Left ventricle myocardium inferior (tissue), 1 donor: Measurements from ENCODE around the gene BCAS3. TPM values are rescaled to one million over a fixed set of nuclear protein-coding genes. Genes with fewer than 3 reads are reported as not detected.
A peak's percentile ranks its signal among the peaks of the same experiment; 100 is the strongest.

Experiments
- DNase-seq: peaks from one replicate; pipeline ENCODE4 v3.0.0-alpha.2; 2020
- H3K27ac ChIP-seq: fragments of 200-600 bp; replicated peaks from 2 replicates; pipeline ENCODE4 v1.8.0; 2021
- H3K27me3 ChIP-seq: fragments of 200-600 bp; 2 replicates; pipeline ENCODE4 v1.8.0; 2021; ENCODE audit warnings: low read depth
- H3K36me3 ChIP-seq: fragments of 200-600 bp; 2 replicates; pipeline ENCODE4 v1.8.0; 2021
- H3K4me1 ChIP-seq: fragments of 200-600 bp; 2 replicates; pipeline ENCODE4 v1.8.0; 2021
- H3K4me3 ChIP-seq: fragments of 200-600 bp; 2 replicates; pipeline ENCODE4 v1.8.0; 2021; ENCODE audit warnings: mild to moderate bottlenecking, moderate library complexity
- H3K9me3 ChIP-seq: fragments of 200-600 bp; replicated peaks from 2 replicates; pipeline ENCODE4 v1.8.0; 2021
- intact Hi-C: fragments of 100-400 bp; cut with micrococcal nuclease; formaldehyde crosslinking; loops from one replicate; pipeline ENCODE4 v1.11.0; 2022
- total RNA-seq: library from RNA; stranded (reverse); fragmentation: NEBNext Ultra II Directional; extraction: Animal tissue kit (Norgen Biotek cat#: 25700); gene quantifications from one replicate; pipeline ENCODE4 v1.2.1, GENCODE V29; 2021
- TF ChIP-seq, protein P1 (sequence below): fragments of 200-600 bp; IDR thresholded peaks from 2 replicates; pipeline ENCODE4 v1.8.0; 2021; ENCODE audit warnings: antibody characterized with exemption, mild to moderate bottlenecking, borderline replicate concordance
- donor health status: DM: no; HTN: yes; CAD: no; lungs with severe emphysema.

Gene BCAS3
- total RNA-seq, 1 donor from 2014 or later = 16.5 TPM

DNA sequence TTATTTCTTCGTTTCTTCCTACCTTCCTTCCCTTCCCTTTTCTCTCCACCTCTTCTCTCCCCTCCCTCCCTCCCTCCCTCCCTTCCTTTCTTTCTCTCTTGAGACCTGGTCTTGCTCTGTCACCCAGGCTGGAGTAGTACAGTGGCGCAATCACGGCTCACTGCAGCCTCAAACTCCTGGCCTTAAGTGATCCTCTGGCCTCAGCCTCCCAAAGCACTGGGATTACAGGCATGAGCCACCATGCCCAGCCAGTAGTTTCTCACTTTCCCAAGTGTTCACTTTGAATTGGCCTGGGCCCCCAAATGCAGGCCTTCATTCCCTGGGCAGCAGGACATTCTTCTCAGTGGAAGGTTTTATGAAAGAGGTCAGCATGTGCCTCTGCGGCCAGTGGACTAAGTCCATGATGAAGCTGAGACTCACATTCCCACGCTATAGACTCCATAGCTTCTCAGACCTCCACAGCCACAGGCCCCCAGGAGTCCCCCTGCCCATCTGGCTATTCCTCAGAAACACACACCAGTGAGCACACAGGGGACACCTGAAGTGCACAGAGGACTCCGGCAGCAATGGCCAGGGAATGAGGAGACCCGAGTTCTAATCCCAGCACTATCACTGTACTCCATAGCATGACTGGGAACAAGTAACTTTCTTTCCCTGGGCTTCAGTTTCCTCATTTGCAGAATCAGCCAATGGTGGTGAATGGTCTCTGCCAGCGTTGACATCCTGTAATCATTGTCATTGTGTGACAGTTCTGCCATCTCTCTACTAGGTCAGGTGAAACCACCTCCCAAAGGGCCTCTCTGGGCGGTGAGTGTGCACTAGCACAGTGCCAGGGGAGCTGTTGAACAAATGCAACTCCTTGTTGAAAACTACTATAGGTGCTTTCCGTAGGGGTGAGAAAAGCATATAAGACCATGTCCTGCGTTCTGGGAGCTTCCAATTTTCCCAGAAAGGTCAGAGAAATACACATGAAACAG lies 652.8 kb downstream of the BCAS3 start:
- no peak for DNase-seq
- TF ChIP-seq, protein P1, sequence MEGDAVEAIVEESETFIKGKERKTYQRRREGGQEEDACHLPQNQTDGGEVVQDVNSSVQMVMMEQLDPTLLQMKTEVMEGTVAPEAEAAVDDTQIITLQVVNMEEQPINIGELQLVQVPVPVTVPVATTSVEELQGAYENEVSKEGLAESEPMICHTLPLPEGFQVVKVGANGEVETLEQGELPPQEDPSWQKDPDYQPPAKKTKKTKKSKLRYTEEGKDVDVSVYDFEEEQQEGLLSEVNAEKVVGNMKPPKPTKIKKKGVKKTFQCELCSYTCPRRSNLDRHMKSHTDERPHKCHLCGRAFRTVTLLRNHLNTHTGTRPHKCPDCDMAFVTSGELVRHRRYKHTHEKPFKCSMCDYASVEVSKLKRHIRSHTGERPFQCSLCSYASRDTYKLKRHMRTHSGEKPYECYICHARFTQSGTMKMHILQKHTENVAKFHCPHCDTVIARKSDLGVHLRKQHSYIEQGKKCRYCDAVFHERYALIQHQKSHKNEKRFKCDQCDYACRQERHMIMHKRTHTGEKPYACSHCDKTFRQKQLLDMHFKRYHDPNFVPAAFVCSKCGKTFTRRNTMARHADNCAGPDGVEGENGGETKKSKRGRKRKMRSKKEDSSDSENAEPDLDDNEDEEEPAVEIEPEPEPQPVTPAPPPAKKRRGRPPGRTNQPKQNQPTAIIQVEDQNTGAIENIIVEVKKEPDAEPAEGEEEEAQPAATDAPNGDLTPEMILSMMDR = no peak
- H3K4me1 ChIP-seq = peaks cover 33% of the 10 kb centered on the region
- no peaks in the 10 kb centered on the region for H3K9me3 ChIP-seq
- H3K36me3 ChIP-seq = no peaks in the 10 kb centered on the region
- peak overlapping the region; percentile 62 for H3K27ac ChIP-seq
- no peak overlapping the region for H3K4me3 ChIP-seq
- intact Hi-C loops = no loop called here
- H3K27me3 ChIP-seq = no peaks in the 10 kb centered on the region

DNA sequence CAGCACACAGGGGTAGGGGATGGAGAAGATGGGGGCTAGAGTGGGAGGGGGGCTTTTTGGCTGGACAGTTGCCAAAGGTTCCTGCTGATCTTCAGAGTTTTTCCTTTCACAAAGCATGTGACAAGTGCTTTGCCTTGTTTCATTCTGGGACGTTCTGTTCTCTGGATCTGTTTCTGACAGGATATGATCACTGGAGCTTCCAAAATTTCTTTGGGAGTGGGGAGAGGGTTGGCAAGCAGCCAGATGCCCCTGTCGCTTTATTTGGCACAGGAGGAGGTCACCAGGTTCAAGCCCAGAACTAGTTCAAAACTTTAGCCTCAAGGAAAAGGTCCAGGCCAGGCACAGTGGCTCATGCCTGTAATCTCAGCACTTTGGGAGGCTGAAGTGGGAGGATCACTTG lies 653.5 kb downstream of the BCAS3 start:
- peak overlapping the region; percentile 62 for H3K27ac ChIP-seq
- intact Hi-C loops = no loop called here

DNA sequence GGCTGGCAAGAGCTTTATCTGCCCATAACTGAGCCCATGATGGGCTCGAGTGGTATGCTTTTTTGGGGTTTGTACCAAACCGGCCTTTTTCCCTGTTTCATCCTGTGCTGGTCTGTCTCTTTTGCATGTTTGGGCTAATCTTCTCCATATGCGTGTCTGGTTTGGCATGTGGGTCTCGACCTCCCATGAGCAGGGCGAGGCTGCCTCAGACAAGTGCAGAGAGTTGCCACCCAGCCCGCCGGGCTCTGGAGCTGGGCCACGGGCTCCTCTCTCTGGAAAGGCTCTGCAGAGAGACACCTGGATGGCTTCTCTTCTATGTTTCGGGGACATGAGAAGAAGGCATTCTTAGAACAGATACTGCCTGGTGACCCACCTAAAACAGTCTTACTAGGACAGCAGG lies 654.2 kb downstream of the BCAS3 start:
- H3K27ac ChIP-seq = peak overlapping the region; percentile 62
- intact Hi-C loops = no loop called here
- peaks cover 33% of the 10 kb centered on the region for H3K4me1 ChIP-seq
- no peak overlapping the region for H3K4me3 ChIP-seq
- H3K9me3 ChIP-seq = no peaks in the 10 kb centered on the region
- TF ChIP-seq, protein P1 = no peak
- no peaks in the 10 kb centered on the region for H3K27me3 ChIP-seq
- DNase-seq = no peak
- H3K36me3 ChIP-seq = no peaks in the 10 kb centered on the region

More for the DNA sequence above, 653.5 kb downstream of the BCAS3 start:
- Histone ChIP-seq H3K4me1 (peaks cover 33% of the 10 kb centered on the region), H3K9me3 (no peaks in the 10 kb centered on the region), H3K27me3 (no peaks in the 10 kb centered on the region), H3K36me3 (no peaks in the 10 kb centered on the region), H3K4me3 (no peak overlapping the region)
- TF ChIP-seq, protein P1 = no peak
- peak; percentile 43 for DNase-seq

DNA sequence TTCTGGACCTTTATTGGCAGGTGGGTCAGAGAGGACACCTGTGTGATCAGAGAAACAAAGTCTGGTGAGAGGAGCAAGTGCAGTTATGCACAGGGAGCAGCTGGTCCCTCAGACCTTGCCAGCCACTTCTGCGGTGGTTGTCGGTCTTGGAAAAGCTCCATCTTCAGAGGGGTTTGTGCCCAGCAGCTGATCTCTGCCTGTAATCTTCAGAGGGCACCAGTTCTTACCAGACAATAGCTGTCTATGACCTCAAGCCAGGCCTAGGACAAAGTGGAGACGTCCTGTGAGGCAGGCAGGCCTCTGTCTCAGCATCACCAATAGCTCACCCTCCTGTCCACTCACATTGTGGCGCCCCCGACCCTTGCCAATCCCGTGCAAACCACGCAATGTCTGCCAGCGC lies 655.5 kb downstream of the BCAS3 start:
- Histone ChIP-seq H3K4me3 (no peak overlapping the region), H3K27me3 (peaks cover 12% of the 10 kb centered on the region), H3K9me3 (no peaks in the 10 kb centered on the region), H3K27ac (no peak overlapping the region), H3K36me3 (no peaks in the 10 kb centered on the region), H3K4me1 (peaks cover 46% of the 10 kb centered on the region)
- DNase-seq = no peak
- intact Hi-C loops = no loop called here
- TF ChIP-seq, protein P1 = no peak

DNA sequence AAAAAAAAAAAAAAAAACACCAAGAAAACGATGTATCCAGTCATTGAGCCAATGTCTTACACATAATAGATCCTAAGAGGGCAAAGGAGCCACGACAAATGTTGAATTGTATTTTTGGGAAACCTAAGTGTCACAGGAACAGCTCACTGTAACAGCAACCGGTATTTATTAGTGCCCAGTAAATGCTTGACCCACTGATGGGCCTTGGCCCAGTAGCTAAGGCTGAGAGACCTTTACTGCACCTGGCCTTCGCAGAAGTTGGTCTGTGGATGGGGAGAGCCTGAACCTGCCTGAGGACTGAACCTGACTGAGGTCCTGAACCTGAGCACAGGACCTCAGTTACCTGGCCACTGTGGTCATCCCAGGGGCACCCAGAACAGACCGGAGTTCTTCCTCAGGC lies 657.0 kb downstream of the BCAS3 start:
- H3K27me3 ChIP-seq = peaks cover 20% of the 10 kb centered on the region
- TF ChIP-seq, protein P1 = no peak
- no peak overlapping the region for H3K4me3 ChIP-seq
- peak overlapping the region; percentile 69 for H3K27ac ChIP-seq
- intact Hi-C loops = no loop called here
- H3K9me3 ChIP-seq = no peaks in the 10 kb centered on the region
- DNase-seq = no peak
- no peaks in the 10 kb centered on the region for H3K36me3 ChIP-seq
- peaks cover 60% of the 10 kb centered on the region for H3K4me1 ChIP-seq
